Uterus (tissue), 2 donors: ENCODE results near the gene CACNA2D4.

Source experiments
- POLR2A ChIP-seq, 2 donors: fragments of 450-650 bp; IDR thresholded peaks; one replicate each; pipeline ENCODE4 v1.6.1; 2016; ENCODE audit warnings: antibody characterized with exemption in 2 of 2, mild to moderate bottlenecking in 1 of 2, moderate library complexity in 1 of 2
- TF ChIP-seq, protein P1 (sequence below), 4 experiments: fragments of 200-600 bp in 2 of 4; fragments of 450-650 bp in 2 of 4; sonication (generic) in 2 of 4; IDR thresholded peaks; one replicate each; pipeline ENCODE4 v1.5.1; 2016 to 2019; ENCODE audit warnings: antibody characterized with exemption in 4 of 4, mild to moderate bottlenecking in 2 of 4, moderate library complexity in 1 of 4

DNA sequence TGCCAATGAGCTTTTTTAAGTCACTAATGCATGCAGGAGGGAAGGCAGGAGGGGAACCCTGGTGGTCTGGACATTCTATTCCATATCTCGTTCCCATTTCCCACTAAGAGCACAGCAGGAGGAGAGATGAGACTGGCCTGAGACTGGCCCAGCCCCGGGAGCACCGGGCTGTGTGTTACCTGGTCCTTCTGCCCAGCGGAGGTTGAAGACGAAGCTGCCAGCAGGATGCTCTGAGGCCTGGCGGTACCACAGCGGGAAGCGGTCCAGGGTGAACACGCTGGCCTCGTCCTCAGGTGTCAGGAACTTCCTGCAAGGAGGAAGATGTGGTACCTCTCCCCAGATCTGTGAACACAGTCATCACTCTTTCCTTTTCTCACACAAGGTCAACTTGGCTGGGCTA, 74.2 kb downstream of the CACNA2D4 start:
- TF ChIP-seq, protein P1, sequence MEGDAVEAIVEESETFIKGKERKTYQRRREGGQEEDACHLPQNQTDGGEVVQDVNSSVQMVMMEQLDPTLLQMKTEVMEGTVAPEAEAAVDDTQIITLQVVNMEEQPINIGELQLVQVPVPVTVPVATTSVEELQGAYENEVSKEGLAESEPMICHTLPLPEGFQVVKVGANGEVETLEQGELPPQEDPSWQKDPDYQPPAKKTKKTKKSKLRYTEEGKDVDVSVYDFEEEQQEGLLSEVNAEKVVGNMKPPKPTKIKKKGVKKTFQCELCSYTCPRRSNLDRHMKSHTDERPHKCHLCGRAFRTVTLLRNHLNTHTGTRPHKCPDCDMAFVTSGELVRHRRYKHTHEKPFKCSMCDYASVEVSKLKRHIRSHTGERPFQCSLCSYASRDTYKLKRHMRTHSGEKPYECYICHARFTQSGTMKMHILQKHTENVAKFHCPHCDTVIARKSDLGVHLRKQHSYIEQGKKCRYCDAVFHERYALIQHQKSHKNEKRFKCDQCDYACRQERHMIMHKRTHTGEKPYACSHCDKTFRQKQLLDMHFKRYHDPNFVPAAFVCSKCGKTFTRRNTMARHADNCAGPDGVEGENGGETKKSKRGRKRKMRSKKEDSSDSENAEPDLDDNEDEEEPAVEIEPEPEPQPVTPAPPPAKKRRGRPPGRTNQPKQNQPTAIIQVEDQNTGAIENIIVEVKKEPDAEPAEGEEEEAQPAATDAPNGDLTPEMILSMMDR (IDR thresholded peaks at IDR 0.05), result no peak
- no peak for TF ChIP-seq POLR2A (IDR thresholded peaks at IDR 0.05)
